GM23248 (cell line): ENCODE data around the gene TMEM254. TPM values are rescaled to one million over a fixed set of nuclear protein-coding genes. Genes with fewer than 3 reads are reported as not detected.
"Not testable (repeated sequence)": the region's sequence is repeated elsewhere in the genome, so short reads cannot be mapped to it uniquely, and the experiment has no call there.

ENCODE experiments used
- DNase-seq: peaks from one replicate; pipeline ENCODE4 v3.0.0-alpha.2; 2015
- H2AFZ ChIP-seq: fragments of 200-600 bp; sonication (generic); 2 replicates; pipeline ENCODE4 v1.6.1; 2016; ENCODE audit warnings: antibody characterized with exemption
- H3F3A ChIP-seq: fragments of 200-600 bp; sonication (generic); 2 replicates; pipeline ENCODE4 v1.6.1; 2016; ENCODE audit warnings: mild to moderate bottlenecking, antibody characterized with exemption, mixed run types; ENCODE audit not compliant: insufficient read depth
- H3K27ac ChIP-seq: fragments of 200-600 bp; sonication (generic); 2 replicates; pipeline ENCODE4 v1.5.1; 2016; ENCODE audit warnings: mild to moderate bottlenecking
- H3K27me3 ChIP-seq: fragments of 200-600 bp; sonication (generic); replicated peaks from 2 replicates; pipeline ENCODE4 v1.6.1; 2016; ENCODE audit warnings: mild to moderate bottlenecking; ENCODE audit not compliant: insufficient read depth
- H3K36me3 ChIP-seq: fragments of 200-600 bp; sonication (generic); 2 replicates; pipeline ENCODE4 v1.6.1; 2016; ENCODE audit warnings: low read depth, mild to moderate bottlenecking
- H3K4me1 ChIP-seq: fragments of 200-600 bp; sonication (generic); 2 replicates; pipeline ENCODE4 v1.6.1; 2016; ENCODE audit warnings: mild to moderate bottlenecking; ENCODE audit not compliant: insufficient read depth
- H3K4me2 ChIP-seq: fragments of 200-600 bp; sonication (generic); one replicate; pipeline ENCODE4 v1.6.1; 2016; ENCODE audit warnings: mild to moderate bottlenecking; ENCODE audit not compliant: unreplicated experiment
- H3K4me3 ChIP-seq: fragments of 200-600 bp; sonication (generic); 2 replicates; pipeline ENCODE4 v1.5.1; 2016; ENCODE audit warnings: mild to moderate bottlenecking
- H3K79me2 ChIP-seq: fragments of 200-600 bp; sonication (generic); 2 replicates; pipeline ENCODE4 v1.6.1; 2016; ENCODE audit warnings: mild to moderate bottlenecking; ENCODE audit not compliant: insufficient read depth
- H3K9ac ChIP-seq: fragments of 200-600 bp; sonication (generic); 2 replicates; pipeline ENCODE4 v1.6.1; 2016; ENCODE audit warnings: mild to moderate bottlenecking
- H3K9me2 ChIP-seq: fragments of 200-600 bp; sonication (generic); 2 replicates; pipeline ENCODE4 v1.6.1; 2016; ENCODE audit warnings: mixed run types, mild to moderate bottlenecking, moderate library complexity; ENCODE audit not compliant: insufficient read depth
- H3K9me3 ChIP-seq: fragments of 200-600 bp; sonication (generic); one replicate; pipeline ENCODE4 v1.6.1; 2017; ENCODE audit warnings: low read depth
- H4K20me1 ChIP-seq: fragments of 200-600 bp; sonication (generic); 2 replicates; pipeline ENCODE4 v1.6.0; 2016; ENCODE audit not compliant: insufficient read depth
- EZH2 ChIP-seq: fragments of 200-600 bp; sonication (generic); IDR thresholded peaks from 2 replicates; pipeline ENCODE4 v1.6.1; 2018; ENCODE audit warnings: antibody characterized with exemption, mild to moderate bottlenecking; ENCODE audit not compliant: insufficient read depth, poor library complexity, severe bottlenecking
- EZH2phosphoT487 ChIP-seq: fragments of 200-600 bp; sonication (generic); IDR thresholded peaks from 2 replicates; pipeline ENCODE4 v1.6.1; 2018; ENCODE audit warnings: antibody characterized with exemption, moderate library complexity, mild to moderate bottlenecking, low read depth; ENCODE audit not compliant: insufficient read depth
- WGBS, 2 experiments: methylation state at CpG; one replicate each; pipeline ENCODE4 v1.1.6; 2015 to 2017; ENCODE audit warnings: low lambda C conversion rate in 2 of 2, low coverage in 1 of 2; ENCODE audit errors: missing lambda C conversion rate in 2 of 2; 5-methylcytosine and 5-hydroxymethylcytosine counted together
- in situ Hi-C: fragments of 300-500 bp; cut with MboI; formaldehyde crosslinking; loops from 2 replicates; pipeline ENCODE4 v1.15.0; 2020
- polyA plus RNA-seq: library from polyadenylated mRNA; unstranded; fragments of >200 nt; fragmentation: Nextera tagmentation; extraction: Ambion mirVana; gene quantifications from 2 replicates; pipeline ENCODE4 v1.2.1, GENCODE V29; 2016
- total RNA-seq: library from RNA; depleted of rRNA; stranded (reverse); fragments of >200 nt; shearing (Covaris generic); gene quantifications from 2 replicates; pipeline ENCODE4 v1.2.3, GENCODE V29; 2014

The TMEM254 gene
- total and polyA plus RNA-seq, 2 experiments from 2014 or later = 18.4 to 39.2 TPM

DNA sequence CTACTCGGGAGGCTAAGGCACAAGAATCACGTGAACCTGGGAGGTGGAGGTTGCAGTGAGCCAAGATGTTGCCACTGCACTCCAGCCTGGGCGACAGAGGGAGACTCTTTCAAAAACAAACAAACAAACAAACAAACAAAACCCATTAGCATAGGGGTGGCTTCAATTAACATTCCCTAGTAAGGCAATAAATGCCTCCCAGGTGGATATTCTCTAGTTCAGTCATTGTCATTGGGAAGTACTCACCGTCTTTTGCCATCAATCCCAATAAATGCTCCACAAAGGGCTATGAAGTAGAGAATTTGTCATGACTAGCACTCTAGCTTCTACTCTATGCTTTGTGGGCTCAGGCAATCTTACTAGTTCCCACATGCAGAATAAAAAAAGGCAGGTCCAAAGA lies 11.7 kb upstream of the TMEM254 start:
- Histone ChIP-seq H3K27ac (no peak overlapping the region), H2AFZ (no peak overlapping the region), H3K9ac (no peak overlapping the region), H3K79me2 (no peaks in the 10 kb centered on the region), H3K4me1 (no peaks in the 10 kb centered on the region), H3K4me3 (no peak overlapping the region), H4K20me1 (no peaks in the 10 kb centered on the region), H3K9me3 (no peaks in the 10 kb centered on the region), H3K36me3 (no peaks in the 10 kb centered on the region), H3K27me3 (no peaks in the 10 kb centered on the region), H3K4me2 (no peak overlapping the region), H3F3A (no peaks in the 10 kb centered on the region), H3K9me2 (no peaks in the 10 kb centered on the region)
- in situ Hi-C loops = no loop called here
- WGBS, 2 experiments = 86 to 88% methylated on average over 4 of the region's 4 CpGs
- DNase-seq = no peak
- TF ChIP-seq EZH2 (no peak), EZH2phosphoT487 (no peak)

DNA sequence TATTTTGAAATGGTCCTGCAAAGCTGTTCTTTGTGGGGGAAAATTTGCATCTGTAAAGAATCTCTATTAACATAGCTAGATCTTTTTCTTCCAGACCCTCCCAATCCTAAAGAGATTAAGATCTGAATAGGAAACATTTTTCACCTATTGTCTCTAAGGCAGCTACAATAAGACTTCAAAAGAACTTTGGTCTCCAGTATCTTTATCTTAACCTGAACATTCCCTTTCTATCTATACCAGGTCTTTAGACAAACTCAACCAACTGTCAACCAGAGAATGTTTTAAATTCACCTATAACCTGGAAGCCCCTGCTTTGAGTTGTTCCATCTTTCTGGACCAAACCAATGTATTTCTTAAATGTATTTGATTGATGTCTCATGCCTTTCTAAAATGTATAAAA lies 10.6 kb upstream of the TMEM254 start:
- H3K27ac ChIP-seq, H2AFZ ChIP-seq, H3K4me2 ChIP-seq, H3K79me2 ChIP-seq, DNase-seq, H3K4me3 ChIP-seq, H3K9me3 ChIP-seq, H3K9me2 ChIP-seq, H3K27me3 ChIP-seq, in situ Hi-C loops, H3K4me1 ChIP-seq, H3K9ac ChIP-seq, H3F3A ChIP-seq, H3K36me3 ChIP-seq, H4K20me1 ChIP-seq: not testable (repeated sequence)

DNA sequence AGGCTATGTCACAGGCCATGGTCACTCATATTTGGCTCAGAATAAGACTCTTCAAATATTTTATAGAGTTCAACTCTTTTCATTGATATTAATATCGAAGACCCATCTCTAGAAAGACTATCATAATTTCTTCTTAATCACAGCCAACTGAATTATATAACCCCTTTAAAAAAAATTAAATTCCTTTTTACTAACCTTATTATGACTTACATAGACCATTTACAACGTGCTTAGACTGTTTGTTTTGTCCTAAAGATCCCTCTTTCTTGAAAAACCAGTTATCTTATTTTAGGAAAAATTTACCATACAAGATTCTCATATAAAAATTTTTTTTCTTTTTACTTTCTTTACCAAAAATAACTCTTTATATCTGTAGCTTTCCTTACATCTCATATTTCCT lies 10.2 kb upstream of the TMEM254 start:
- Histone ChIP-seq H3K9me2 (no peaks in the 10 kb centered on the region), H3K79me2 (no peaks in the 10 kb centered on the region), H3K4me2 (no peak overlapping the region), H3K4me1 (no peaks in the 10 kb centered on the region), H3K4me3 (no peak overlapping the region), H3K27ac (no peak overlapping the region), H3K9me3 (no peaks in the 10 kb centered on the region), H4K20me1 (no peaks in the 10 kb centered on the region), H3K27me3 (no peaks in the 10 kb centered on the region), H2AFZ (no peak overlapping the region), H3K36me3 (no peaks in the 10 kb centered on the region), H3F3A (no peaks in the 10 kb centered on the region), H3K9ac (no peak overlapping the region)
- in situ Hi-C loops = no loop called here
- no peak for TF ChIP-seq EZH2phosphoT487
- no peak for TF ChIP-seq EZH2
- DNase-seq = no peak
- 2 to 10% methylated on average over 2 of the region's 2 CpGs for WGBS, 2 experiments

DNA sequence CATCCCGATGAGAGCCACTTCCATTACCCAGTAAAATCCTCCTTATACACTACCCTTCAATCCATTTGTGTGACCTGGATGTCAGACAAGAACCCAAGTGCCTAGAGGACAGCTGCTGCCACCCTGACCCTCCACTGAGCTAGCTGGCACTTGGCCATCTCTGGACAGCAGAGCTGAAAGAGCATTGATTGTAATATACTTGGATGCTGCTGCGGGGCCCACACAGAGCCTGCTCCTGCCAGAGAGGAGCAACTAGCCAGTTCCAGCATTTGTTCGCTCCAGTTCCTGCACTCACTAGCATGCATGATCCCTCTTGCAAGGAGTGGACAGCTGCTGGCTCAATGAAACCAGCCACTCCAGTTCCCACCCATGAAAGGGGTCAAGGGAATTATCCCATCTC lies 8.4 kb upstream of the TMEM254 start:
- no peak overlapping the region for H3K4me2 ChIP-seq
- no peaks in the 10 kb centered on the region for H3K36me3 ChIP-seq
- H3K9ac ChIP-seq = no peak overlapping the region
- H3K4me1 ChIP-seq = no peaks in the 10 kb centered on the region
- in situ Hi-C loops = no loop called here
- TF ChIP-seq EZH2phosphoT487 (no peak), EZH2 (no peak)
- no peaks in the 10 kb centered on the region for H4K20me1 ChIP-seq
- H3K4me3 ChIP-seq = no peak overlapping the region
- H2AFZ ChIP-seq = no peak overlapping the region
- H3K27me3 ChIP-seq = no peaks in the 10 kb centered on the region
- H3K9me3 ChIP-seq = no peaks in the 10 kb centered on the region
- no peak for DNase-seq
- peaks cover 5% of the 10 kb centered on the region; the same call in 1 of the 2 replicates for H3F3A ChIP-seq
- no peaks in the 10 kb centered on the region for H3K9me2 ChIP-seq
- 40 to 44% methylated on average over 3 of the region's 3 CpGs for WGBS, 2 experiments
- no peak overlapping the region for H3K27ac ChIP-seq
- H3K79me2 ChIP-seq = no peaks in the 10 kb centered on the region

DNA sequence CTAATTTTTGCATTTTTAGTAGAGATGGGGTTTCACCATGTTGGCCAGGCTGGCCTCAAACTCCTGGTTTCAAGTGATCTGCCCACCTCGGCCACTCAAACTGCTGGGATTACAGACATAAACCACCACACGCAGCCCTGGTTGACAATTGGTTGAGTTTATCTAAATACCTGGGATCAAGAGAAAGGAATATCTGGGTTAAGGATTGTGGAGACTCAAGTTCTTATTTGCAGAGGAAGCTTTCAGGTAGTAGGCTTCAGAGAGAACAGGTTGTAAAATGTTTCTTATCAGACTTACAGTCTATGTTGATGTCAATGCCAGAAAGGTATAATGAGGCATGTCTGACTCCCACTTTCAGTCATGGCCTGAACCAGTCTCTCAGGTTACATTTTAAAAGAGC lies 5.9 kb upstream of the TMEM254 start:
- H3K4me3 ChIP-seq = no peak overlapping the region
- no peaks in the 10 kb centered on the region for H3K9me2 ChIP-seq
- peaks cover 14% of the 10 kb centered on the region for H3F3A ChIP-seq
- H3K4me2 ChIP-seq = no peak overlapping the region
- WGBS, 2 experiments = 98 to 100% methylated on average over 2 of the region's 2 CpGs
- H3K9ac ChIP-seq = no peak overlapping the region
- no peaks in the 10 kb centered on the region for H3K27me3 ChIP-seq
- H3K79me2 ChIP-seq = no peaks in the 10 kb centered on the region
- H2AFZ ChIP-seq = no peak overlapping the region
- no peak for DNase-seq
- H4K20me1 ChIP-seq = no peaks in the 10 kb centered on the region
- no peak overlapping the region for H3K27ac ChIP-seq
- H3K36me3 ChIP-seq = no peaks in the 10 kb centered on the region
- H3K4me1 ChIP-seq = peaks cover 5% of the 10 kb centered on the region
- no peak for TF ChIP-seq EZH2phosphoT487
- in situ Hi-C loops = no loop called here
- no peaks in the 10 kb centered on the region for H3K9me3 ChIP-seq
